GM18498 (cell line): Measurements from ENCODE around the gene FBLN1.

Experiments used
- ATAC-seq: cut with Tn5 transposase; IDR thresholded peaks from one replicate; pipeline ENCODE4 v1.9.1; 2021; ENCODE audit warnings: mild to moderate bottlenecking, moderate library complexity; ENCODE audit not compliant: unreplicated experiment

FBLN1 gene

DNA sequence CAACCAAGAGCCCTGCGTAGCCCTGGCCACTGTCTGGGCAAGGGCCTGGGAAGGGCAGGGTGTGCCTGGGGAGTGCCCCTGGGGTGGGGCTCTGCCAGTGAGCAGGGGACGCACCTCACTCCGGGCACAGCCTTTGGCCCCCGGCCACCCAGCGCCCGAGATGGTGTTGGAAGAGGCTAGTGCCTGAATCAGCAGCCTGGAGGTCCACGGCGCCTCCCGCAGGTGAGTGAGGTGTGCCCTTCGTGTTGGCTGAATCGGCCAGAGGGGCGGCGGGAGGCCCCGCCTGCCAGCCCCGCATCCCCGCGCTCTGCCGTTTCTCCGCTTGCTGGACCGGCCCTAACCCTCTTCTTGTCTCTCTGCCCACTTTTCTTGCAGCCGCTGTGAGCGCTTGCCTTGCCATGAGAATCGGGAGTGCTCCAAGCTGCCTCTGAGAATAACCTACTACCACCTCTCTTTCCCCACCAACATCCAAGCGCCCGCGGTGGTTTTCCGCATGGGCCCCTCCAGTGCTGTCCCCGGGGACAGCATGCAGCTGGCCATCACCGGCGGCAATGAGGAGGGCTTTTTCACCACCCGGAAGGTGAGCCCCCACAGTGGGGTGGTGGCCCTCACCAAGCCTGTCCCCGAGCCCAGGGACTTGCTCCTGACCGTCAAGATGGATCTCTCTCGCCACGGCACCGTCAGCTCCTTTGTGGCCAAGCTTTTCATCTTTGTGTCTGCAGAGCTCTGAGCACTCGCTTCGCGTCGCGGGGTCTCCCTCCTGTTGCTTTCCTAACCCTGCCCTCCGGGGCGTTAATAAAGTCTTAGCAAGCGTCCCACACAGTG, 60.1 kb downstream of the FBLN1 start:
- no peak for ATAC-seq

DNA sequence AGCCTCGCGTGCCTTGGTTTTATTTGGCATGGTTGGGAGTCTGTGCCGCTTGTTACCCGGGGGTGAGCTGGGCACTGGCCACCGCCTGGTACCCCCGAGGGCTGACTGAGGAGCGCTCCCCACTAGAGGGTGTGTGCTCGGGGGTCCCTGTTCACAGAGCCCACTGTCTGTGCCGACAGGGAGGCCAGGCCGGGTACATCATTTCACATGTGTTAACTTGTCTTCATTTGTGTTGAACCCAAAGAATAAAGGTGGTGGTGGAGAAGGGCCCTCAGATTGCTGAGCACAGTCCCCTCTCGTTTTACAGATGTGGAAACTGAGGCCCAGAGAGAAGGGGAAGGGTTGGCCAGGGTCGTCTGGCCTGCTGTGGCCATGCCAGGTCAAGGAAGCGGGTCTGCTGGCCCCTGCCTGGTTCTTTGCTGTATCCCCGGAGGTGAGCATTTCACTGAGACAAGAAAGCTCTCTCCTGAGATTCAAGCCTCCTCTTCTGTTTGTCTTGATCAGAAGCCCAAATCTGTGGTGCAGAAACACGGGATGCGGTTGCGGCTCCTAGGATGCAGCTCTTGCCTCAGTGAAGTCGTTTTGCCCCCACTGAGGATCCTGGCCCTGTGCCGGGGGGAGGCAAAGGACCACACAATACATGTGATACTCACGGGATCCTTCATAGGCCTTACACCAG, 60.8 kb downstream of the FBLN1 start:
- ATAC-seq = no peak

DNA sequence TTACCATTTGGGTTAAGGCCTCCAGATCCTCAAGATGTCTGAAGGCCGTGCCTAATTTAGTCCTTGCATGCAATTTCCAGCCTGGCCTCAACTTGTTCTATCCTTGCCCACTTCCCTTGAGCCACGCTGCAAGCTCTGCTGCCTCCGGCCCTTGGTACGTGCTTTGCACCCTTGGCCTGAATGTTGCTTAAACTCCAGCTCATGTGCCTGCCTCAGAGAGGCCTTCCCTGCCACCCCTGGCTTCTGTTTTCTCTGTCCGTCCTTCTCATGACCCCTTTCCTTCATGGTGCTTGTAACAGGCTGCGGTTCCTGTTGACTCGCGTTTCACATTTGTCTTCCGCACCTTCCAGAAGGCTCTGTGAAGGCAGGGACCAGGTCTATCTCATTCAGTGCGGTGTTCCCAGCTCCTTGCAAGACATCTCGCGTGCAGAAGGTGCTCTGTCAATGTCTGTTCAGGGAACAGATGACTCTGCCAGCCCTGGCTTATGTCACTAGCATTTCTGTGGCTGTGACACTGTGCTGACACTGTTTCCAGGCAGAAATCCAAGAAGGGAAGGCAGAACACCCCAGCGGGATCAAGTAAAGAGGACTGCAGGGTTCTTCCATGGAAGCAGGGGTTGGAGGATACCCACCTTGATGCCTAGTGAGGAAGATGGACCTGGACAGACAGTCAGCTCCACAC, 61.8 kb downstream of the FBLN1 start:
- ATAC-seq = no peak

DNA sequence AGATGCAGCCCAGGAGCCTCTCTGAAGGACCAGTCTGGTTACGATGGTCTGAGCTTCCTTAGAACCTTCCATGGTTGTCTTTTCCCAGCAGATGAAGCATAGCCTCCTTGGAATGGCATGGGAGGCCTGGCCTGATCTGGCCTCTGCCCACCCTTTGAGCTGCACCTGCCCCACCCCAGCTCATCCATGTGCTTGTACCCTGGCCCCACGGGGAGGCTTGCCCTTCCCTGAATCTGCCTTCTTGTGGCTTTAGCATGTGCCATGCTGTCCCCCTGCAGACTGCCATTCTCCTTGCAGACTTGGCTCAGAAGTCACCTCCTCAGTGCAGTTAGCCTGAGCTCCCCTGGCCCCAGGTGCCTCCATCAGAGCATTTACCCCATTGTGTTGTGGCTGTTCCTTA, 62.5 kb downstream of the FBLN1 start:
- ATAC-seq = no peak

DNA sequence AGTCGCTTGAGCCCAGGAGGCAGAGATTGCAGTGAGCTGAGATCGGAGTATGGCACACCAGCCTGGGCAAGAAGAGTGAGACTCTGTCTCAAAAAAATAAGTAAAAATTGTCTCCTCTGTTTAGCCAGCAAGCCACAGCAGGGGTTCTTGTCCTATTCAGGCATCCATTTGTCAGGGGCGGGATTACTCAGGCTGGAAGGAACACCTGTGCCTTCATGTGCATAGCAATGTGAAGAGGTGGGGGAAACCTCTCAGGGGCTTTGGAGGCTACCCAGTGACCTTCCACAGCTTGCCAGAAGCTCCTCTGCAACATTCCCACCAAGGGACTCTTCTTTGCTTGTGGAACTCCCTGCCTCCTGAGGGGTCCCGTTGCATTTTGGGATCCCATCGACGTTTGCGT, 63.3 kb downstream of the FBLN1 start:
- no peak for ATAC-seq

DNA sequence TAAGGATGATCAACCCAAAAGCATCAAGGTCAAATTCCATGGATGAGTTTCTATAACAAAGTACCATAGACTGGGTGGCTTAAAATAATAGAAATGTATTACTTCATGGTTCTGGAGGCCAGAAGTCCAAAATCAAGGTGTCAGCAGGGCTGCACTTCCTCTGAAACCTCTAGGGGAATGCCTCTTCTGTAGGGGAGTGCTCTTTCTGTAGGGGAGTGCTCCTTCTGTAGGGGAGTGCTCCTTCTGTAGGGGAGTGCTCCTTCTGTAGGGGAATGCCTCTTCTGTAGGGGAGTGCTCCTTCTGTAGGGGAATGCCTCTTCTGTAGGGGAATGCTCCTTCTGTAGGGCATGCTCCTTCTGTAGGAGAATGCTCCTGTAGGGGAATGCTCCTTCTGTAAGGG, 65.5 kb downstream of the FBLN1 start:
- no peak for ATAC-seq

DNA sequence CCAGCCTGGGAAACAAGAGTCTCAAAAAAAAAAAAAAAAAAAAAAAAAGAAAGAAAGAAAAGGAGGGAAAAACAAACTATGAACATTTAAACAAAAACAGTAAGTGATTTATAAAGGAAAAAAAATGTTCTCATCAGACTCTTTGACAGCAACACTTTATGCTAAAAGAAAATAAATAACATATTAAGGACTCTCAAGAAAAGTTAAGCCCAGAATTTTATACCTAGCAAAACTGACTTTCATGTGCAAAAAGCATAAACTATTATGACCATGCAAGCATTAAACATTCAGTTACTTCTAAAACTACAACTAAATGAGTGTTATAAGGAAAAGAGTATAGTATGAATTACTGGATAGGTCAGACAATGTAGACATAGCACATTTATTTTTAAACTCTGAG, 68.4 kb downstream of the FBLN1 start:
- ATAC-seq = no peak

DNA sequence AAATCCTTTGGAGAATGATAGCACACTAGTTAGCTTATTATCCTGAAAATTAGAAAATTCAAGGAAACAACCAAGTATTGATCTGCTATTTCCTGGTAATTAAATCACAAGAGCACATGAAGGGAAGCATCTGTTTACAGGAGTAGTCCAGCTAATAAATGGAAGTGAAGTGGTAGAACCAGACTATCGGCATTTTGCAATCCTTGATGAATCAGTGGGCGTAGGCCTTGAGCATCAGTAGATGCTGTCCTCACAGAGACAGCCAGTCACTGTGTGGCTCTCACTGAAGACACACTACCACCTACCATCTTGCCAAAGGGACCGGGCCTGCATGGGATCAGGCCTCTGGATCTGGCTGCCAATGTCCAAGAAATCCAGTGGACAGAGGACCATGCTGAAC, 69.8 kb downstream of the FBLN1 start:
- no peak for ATAC-seq

DNA sequence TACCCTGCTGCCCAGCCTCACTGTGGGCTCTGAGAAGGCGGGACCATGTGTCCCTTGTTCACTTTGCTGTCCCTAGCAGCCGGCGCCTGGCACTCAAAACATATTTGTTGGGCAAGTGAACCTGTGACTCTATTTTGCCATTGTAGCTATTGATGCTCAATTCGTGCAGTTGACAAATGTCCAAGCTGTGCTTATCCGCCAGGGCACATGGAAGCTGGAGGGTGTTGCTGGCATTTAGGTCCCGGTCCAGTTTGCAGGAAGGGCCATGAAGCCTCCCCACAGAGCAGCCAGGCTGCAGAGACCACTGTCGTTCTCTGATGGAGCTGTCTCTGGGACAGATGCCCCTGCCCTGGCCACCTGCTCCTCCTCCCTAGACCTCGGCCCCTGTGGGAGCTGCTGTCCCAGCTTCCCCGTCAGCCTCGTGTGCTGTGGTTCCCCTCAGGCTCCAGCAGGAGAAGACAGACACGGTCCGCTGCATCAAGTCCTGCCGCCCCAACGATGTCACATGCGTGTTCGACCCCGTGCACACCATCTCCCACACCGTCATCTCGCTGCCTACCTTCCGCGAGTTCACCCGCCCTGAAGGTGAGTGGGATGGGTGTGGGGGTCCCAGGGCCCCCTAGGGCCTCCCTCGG, 71.5 kb downstream of the FBLN1 start:
- no peak for ATAC-seq

DNA sequence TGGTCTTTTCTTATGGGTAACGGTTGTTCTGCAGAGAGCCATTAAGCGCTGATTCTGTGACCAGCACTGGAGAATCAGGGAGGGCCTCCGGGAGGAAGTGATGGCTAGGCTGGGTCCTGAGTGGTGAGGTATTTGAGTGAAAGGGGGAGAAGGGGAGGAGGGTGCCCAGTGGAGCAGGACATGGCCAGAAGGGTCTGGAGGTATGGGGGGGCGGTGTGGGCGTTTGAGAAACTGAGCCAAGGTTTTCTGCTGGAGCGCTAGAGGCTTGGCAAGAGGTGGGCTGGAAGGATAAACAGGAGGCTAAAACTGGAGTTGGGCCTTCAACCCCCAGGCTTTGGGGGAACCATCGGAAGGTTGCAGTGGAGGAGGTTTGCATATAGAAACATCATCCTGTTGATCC, 72.5 kb downstream of the FBLN1 start:
- ATAC-seq = no peak

DNA sequence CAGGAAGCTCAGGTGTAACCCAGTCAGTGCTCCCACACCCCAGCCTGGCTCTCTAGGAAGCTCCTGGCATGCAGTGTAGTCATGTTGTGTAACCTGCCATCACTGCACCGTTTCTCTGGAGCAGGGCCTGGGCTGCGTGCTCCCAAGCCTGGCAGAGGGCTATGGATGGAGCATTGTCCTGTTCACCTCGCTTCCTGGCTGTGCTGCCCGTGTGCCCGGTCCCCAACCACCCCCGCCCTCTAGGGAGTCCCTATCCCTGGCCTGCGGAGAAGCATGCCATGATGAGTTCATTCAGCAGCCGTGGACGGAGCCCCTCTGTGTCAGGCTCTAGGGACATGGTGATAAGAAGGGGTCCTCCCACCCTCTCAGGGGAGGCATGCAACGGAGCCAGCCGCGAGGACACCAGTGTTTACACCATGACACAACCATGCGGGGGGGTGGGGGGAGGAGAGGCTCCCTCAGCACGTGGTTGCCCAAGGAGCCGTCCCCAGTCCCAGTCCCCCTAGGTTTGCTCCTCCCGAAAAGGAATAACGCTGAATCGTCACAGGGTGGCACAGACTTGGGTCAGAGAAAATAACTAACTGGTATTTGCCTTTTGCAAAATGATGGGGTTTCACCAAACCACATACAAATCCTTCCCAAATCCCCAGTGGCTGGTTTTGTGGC, 73.1 kb downstream of the FBLN1 start:
- no peak for ATAC-seq

DNA sequence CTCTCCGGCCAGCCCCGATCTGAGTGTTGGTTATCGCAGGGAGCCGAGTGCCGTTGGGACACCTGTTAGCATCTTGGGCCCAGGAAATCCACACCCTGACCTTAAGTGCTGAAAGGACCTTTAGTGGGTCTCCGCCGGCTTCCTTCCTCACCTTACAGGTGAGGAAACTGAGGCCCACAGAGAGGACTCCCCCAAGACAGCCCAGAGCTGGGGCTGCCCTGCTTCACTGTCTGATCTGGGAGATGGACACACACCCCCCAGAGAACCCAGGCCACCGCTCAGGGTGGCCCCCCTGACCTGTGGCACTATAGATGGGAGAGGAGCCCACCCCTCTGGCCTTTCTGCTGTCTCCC, 73.6 kb downstream of the FBLN1 start:
- no peak for ATAC-seq

DNA sequence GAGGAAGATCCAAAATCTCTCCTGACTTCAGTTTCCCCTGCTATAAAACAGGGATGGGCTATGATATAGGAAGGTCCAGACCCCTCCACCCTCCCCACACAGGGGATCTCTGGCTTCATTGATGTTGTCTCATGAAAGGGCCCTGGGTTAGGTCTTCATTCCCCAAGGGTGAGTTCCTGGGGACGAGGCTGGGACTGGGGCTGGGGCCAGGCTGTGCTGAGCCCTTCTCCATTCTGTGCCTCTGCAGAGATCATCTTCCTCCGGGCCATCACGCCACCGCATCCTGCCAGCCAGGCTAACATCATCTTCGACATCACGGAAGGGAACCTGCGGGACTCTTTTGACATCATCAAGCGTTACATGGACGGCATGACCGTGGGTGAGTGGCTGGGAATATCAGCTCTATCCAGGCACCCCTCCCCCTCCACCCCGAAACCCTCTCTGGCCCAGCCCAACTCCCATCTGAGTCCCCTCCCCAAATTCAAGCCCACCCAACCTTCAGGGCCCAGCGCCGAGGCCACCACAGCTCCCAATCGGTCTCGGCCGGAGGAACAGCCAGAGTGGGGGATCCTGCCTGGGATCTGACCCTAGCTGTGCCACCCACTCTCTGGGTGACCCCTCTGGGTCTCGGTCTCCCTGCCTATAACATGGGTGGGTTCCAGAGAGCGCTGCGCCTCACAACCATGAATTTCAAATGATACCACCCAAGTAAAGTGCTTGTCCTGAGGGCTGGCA, 74.2 kb downstream of the FBLN1 start:
- no peak for ATAC-seq

DNA sequence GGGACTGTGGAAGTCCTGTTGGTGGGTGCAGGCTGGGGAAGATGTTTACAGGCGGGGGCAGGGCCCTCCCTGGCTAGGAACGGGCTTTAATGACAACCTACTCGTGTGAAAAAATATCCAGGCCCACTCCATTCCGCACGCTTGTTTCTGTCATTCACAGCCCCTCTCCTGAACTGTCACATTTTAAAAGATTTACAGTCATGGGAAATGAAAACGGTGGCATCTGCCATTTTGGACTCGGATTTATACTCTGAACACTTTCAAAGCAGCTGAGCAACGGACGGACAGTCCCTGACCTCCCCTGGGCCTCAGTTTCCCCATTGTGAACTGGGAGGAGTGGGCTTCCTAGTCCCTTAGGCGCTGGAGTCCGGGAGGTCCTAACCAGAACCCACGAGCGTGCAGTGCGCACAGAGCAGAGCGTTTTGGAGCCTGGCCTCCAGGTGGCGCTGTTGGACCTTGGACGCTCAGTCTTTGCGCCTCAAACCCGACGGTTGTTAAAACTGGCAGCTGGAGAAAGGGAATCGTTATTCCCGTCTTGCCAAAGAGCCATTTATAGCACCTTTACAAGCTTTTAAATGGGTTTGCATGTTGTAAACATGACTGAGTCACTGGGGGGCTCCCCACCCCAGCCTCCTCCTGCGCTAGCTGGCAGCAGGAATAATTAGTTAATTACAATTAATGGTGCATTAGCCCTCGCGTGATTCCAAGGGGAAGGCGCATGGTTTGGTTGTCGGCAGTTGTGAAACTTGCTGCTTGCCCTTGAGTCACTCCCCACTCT, 75.3 kb downstream of the FBLN1 start:
- ATAC-seq = no peak

DNA sequence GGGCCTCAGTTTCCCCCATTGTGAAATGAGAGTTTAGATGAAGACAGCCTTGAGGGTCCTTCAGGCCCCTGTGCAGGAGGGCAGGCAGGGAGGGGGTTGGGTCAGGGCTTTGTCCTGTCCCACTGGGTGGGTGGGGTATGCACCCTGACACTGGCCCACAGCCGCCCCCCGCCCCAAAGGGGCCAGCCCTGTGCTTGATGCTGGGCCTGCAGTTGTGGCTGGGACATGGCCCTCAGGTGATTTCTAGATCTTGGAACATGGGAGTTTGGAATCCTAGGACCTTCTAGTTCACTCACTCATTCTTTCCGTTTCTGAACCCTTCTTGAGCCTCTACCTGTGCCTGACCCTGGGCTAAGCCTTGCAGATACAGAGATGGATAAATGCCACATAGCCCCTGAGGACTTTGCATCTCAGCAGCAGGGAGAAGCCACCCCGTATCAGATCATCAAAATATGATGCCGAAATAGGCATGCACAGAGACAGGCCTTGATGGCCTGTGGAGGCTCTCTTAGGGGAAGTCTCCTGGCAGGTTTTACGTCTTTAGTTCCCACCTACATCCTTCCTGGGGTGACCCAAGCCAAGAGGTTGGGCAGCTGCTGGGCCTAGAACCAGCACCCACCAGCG, 76.0 kb downstream of the FBLN1 start:
- ATAC-seq = no peak

DNA sequence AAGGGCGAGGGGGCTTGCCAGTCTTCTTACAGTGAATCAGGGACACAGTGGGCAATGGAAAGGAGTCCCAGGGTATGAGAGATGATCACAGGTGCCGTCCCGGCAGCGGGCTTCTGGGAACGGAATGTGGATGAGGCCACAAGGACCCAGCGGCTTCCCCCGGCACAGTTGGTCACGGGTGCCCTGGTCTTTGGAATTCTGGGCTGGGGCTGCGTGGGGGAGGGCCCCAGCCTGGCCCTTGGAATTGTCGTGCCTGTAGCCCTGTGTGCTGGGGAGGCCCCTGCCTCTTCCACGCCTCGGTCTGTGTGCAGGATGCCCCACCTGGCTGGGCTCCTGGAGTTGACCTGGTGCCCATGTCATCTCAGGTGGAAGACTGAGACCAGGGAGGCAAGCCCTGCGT, 76.6 kb downstream of the FBLN1 start:
- no peak for ATAC-seq

DNA sequence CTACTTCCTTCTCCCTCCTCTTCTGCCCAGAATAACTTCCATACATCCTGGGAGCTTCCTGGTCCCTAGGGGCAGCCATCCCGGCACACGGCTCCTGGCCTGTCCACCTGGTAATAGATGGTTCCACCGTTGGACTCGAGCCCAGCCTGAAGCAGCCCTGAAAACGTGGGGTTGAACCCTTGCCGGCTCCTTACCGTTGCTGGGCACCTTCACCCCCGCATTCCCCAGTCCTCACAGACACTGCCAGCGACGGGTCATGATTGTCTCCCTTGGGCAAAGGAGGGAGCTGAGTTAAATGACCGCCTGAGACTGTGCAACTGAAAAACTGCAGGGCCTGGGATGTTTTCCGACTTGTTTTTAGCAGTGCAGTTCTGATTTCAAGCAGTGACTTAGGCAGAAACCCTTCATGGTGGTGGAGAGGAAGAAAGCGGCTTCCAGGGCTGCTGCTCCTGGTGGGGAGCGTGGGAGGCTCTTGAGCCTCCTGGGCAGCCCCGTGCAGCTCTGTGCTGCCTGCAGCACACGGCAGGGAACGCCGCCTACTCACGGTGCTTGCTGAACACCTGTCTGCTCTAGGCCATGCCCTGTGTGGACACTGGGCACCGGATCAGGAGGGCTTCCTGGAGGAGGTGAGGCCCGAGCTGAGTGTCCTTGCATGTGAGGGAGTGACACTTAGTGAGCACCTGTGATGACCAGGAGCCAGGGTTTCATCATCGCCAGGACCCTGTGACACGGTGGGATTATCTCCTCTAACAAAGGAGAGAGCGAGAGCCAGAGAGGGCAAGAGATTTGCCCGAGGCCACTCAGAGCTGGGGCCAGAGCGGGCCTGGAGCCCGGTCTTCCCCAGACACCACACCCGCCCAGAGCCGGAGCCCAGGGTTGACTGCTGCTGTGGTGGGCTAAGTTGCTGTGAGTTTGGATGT, 77.4 kb downstream of the FBLN1 start:
- ATAC-seq = no peak

DNA sequence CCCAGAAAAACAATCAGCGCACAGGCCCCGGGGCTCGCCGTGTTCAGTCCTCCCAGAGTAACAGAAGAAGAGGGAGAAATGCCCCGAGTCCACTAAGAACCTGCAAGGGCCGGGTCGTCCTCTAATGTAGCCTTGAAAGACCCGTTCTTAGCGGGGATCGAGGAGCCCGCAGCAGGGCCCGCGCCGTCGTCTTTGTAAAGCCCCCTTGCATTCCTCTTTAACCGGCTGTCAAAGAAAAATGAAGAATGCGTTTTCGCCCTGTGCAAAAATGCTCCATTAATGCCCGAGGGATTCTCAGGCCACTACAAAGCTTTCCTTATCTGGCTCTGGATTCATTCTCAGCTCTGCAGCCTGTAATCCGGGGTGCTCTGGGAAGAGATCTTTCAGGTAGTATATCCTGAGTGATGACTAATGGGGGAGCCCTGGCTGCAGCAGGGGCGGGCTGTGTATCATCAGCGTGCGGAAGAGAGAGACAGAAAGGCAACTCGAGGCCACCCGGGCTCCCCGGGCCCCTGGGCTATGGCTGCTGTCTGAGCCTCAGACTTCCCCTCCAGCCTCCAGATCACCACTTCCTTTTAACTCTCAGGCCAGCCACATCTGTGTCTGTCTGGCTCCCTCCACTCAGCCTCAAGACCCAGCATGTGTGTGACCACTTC, 78.2 kb downstream of the FBLN1 start:
- ATAC-seq = no peak
